ENCODE data around the gene SARS1. TPM values are rescaled to one million over a fixed set of nuclear protein-coding genes. Genes with fewer than 3 reads are reported as not detected.
A peak's percentile ranks its signal among the peaks of the same experiment; 100 is the strongest.

SARS1 gene
- polyA plus RNA-seq, 1 of the 3 experiments (the other 2 are of a cell fraction), result 98.3 TPM

DNA sequence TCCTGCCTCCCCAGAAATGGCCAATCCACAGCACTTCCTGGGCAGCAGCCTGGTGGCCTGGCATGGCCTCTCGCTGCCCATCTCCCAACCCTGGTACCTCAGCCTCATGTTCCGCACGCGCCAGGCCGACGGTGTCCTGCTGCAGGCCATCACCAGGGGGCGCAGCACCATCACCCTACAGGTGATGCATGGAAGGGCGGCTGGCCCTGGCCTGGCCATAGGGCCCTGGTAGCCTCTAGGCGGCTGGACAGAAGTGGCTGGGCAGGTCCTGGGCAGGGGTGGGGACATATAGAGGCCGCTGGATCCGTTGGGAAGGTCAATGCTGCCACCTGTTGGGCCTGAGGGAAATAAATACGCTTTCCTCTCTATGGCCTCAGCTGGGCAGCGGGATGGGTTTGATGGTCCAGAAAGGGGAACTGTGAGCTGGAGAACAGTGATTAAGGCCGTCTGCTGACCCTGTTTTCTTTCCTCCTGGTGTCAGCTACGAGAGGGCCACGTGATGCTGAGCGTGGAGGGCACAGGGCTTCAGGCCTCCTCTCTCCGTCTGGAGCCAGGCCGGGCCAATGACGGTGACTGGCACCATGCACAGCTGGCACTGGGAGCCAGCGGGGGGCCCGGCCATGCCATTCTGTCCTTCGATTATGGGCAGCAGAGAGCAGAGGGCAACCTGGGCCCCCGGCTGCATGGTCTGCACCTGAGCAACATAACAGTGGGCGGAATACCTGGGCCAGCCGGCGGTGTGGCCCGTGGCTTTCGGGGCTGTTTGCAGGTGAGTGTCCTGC, 50.1 kb downstream of the SARS1 start (continued):
- TF ChIP-seq SIN3A (IDR thresholded peaks at IDR 0.05; ENCODE audit: borderline replicate concordance, low read depth, low read length) (0 out of 2 replicates have a peak, but pooled peaks have one; percentile 56), IRF3 (IDR thresholded peaks at IDR 0.05; ENCODE audit: low read depth, low read length) (no peak), ELF1 (IDR thresholded peaks at IDR 0.05) (no peak), POLR2AphosphoS5 (IDR thresholded peaks at IDR 0.05; ENCODE audit: low read depth, low read length) (no peak), TEAD4 (IDR thresholded peaks at IDR 0.05; ENCODE audit: borderline replicate concordance, insufficient read depth) (no peak), REST (IDR thresholded peaks at IDR 0.05; ENCODE audit: low read depth, low read length) (0 out of 2 replicates have a peak, but pooled peaks have one; percentile 13)
- TF ChIP-seq, protein P1, sequence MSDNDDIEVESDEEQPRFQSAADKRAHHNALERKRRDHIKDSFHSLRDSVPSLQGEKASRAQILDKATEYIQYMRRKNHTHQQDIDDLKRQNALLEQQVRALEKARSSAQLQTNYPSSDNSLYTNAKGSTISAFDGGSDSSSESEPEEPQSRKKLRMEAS (IDR thresholded peaks at IDR 0.05; ENCODE audit: low read depth), result peak; percentile 79

DNA sequence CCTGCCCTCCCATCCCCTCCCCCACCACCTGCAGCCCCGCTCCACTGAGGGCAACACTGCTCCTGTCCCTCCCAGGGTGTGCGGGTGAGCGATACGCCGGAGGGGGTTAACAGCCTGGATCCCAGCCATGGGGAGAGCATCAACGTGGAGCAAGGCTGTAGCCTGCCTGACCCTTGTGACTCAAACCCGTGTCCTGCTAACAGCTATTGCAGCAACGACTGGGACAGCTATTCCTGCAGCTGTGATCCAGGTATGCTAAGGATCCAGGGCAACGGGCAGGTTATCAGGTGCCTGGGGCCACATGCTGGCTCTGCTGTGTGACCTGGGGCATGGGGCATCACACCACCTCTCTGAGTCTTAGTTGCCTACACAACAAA, 50.6 kb downstream of the SARS1 start:
- CTCF ChIA-PET, result interaction anchor here (0.6 to 3.7 kb wide), 48 partner anchors 9 to 268 kb away, joined by 3 to 61 read pairs (median 5); partner anchors contain the start of genes CELSR2, ELAPOR1, MYBPHL and PSMA5

More for the DNA sequence above, 50.6 kb downstream of the SARS1 start:
- Histone ChIP-seq H3K4me1 (ENCODE audit: control insufficient read depth in 1 of 2, insufficient read depth in 2 of 2, low read depth in 1 of 2, low read length in 1 of 2) (peaks cover 0 to 18% of the 10 kb centered on the region in 2 experiments; a peak in 2 of 4 replicates), H3K9ac (no peak overlapping the region), H3K27ac (ENCODE audit: low read depth in 2 of 2, low read length in 1 of 2) (no peak overlapping the region), H4K20me1 (ENCODE audit: insufficient read depth) (no peaks in the 10 kb centered on the region), H3K79me2 (ENCODE audit: insufficient read depth) (no peaks in the 10 kb centered on the region), H3K4me2 (no peak overlapping the region), H3K36me3 (replicated peaks in 1 of 2; ENCODE audit: control insufficient read depth in 1 of 2, insufficient read depth in 2 of 2, low read length in 1 of 2) (peaks cover 0 to under 1% of the 10 kb centered on the region in 2 experiments), H3K4me3 (ENCODE audit: low read depth in 2 of 2, low read length in 1 of 2) (no peak overlapping the region), H3K9me3 (no peaks in the 10 kb centered on the region), H2AFZ (ENCODE audit: low read depth) (no peak overlapping the region), H3K9me2 (no peaks in the 10 kb centered on the region), H3K27me3 (ENCODE audit: insufficient read depth) (no peaks in the 10 kb centered on the region), H3F3A (replicated peaks; ENCODE audit: insufficient read depth) (no peaks in the 10 kb centered on the region)
- no peak for TF ChIP-seq TCF12 (IDR thresholded peaks at IDR 0.05)
- POLR2A ChIA-PET, result interaction anchor here (0.7 to 1.0 kb wide), 2 partner anchors 133 to 164 kb away, joined by 3 to 4 read pairs; partner anchors contain the start of gene SORT1
- DNase-seq, result no peak
- 75% methylated on average over 8 of the region's 9 CpGs for WGBS (ENCODE audit: low lambda C conversion rate)
